B cell (primary cell): ENCODE results near the gene NHS. TPM values are rescaled to one million over a fixed set of nuclear protein-coding genes. Genes with fewer than 3 reads are reported as not detected.

Experiments used
- ATAC-seq: fragments of 200-7000 bp; cut with Tn5 transposase; one replicate; pipeline ENCODE4 v1.10.0; 2021; ENCODE audit warnings: low read depth, mild to moderate bottlenecking, moderate number of reproducible peaks, moderate library complexity
- CTCF ChIA-PET: fragments of 350-600 bp; sonication (Branson Sonifier 250); formaldehyde crosslinking; loops from one replicate; lab custom pipeline; 2021; ENCODE audit warnings: antibody characterized with exemption, inconsistent platforms; lab: Charles Lee
- POLR2A ChIA-PET: fragments of 350-600 bp; sonication (Branson Sonifier 250); formaldehyde crosslinking; loops from one replicate; lab custom pipeline; 2021; ENCODE audit warnings: antibody characterized with exemption; lab: Charles Lee
- DNase-seq: peaks from one replicate; pipeline ENCODE4 v3.0.0; 2013
- H2AFZ ChIP-seq: 2 replicates; pipeline ENCODE4 v1.6.1; 2012; ENCODE audit warnings: mild to moderate bottlenecking, low read depth, low read length; ENCODE audit not compliant: insufficient read depth, poor library complexity, severe bottlenecking
- H3K27ac ChIP-seq, 2 donors: 1 replicate in 1 of 2; 2 replicates in 1 of 2; pipeline ENCODE4 v1.5.1; 2012 to 2013; ENCODE audit warnings: low read length in 2 of 2, mild to moderate bottlenecking in 2 of 2, moderate library complexity in 1 of 2
- H3K27me3 ChIP-seq, 4 experiments: fragments of 200-600 bp in 1 of 4; sonication (generic) in 1 of 4; replicated peaks in 1 of 4; 1 replicate in 2 of 4; 2 replicates in 2 of 4; pipeline versions ENCODE4 v1.6.1 to v1.7.0; 2013 to 2016; ENCODE audit warnings: low read length in 3 of 4, mild to moderate bottlenecking in 2 of 4, mixed read lengths in 1 of 4, moderate library complexity in 1 of 4; ENCODE audit not compliant: insufficient read depth in 4 of 4, control insufficient read depth in 3 of 4; ENCODE audit errors: control extremely low read depth in 1 of 4
- H3K36me3 ChIP-seq, 2 experiments: replicated peaks in 1 of 2; 1 replicate in 1 of 2; 2 replicates in 1 of 2; pipeline versions ENCODE4 v1.6.1 to v1.7.1; 2013; ENCODE audit warnings: low read length in 1 of 2; ENCODE audit not compliant: insufficient read depth in 2 of 2, control insufficient read depth in 1 of 2; ENCODE audit errors: control extremely low read depth in 1 of 2, extremely low read depth in 1 of 2
- H3K4me1 ChIP-seq, 2 donors: fragments of 200-600 bp in 1 of 2; sonication (generic) in 1 of 2; 1 replicate in 1 of 2; 2 replicates in 1 of 2; pipeline versions ENCODE4 v1.5.1 to v1.6.1; 2013 to 2017; ENCODE audit warnings: low read length in 2 of 2; ENCODE audit not compliant: control insufficient read depth in 2 of 2, insufficient read depth in 2 of 2
- H3K4me2 ChIP-seq: replicated peaks from 2 replicates; pipeline ENCODE3; 2012; ENCODE audit warnings: mild to moderate bottlenecking, low read depth, low read length; ENCODE audit not compliant: poor library complexity, severe bottlenecking
- H3K4me3 ChIP-seq, 5 experiments: fragments of 200-600 bp in 1 of 5; sonication (generic) in 1 of 5; 1 replicate in 3 of 5; 2 replicates in 2 of 5; pipeline versions ENCODE4 v1.5.1 to v1.7.0; 2011 to 2016; ENCODE audit warnings: low read length in 4 of 5, mild to moderate bottlenecking in 4 of 5, low read depth in 2 of 5, control low read depth in 1 of 5, moderate library complexity in 1 of 5; ENCODE audit not compliant: insufficient read depth in 1 of 5; ENCODE audit errors: control extremely low read depth in 1 of 5, extremely low read depth in 1 of 5
- H3K79me2 ChIP-seq: fragments of 200-600 bp; sonication (generic); one replicate; pipeline ENCODE4 v1.6.0; 2016; ENCODE audit warnings: low read length; ENCODE audit not compliant: control insufficient read depth, insufficient read depth
- H3K9ac ChIP-seq: fragments of 200-600 bp; sonication (generic); 2 replicates; pipeline ENCODE4 v1.6.1; 2017; ENCODE audit warnings: mild to moderate bottlenecking, low read length, moderate library complexity
- H3K9me3 ChIP-seq, 3 donors: one replicate each; pipeline versions ENCODE4 v1.6.1 to v1.7.1; 2013; ENCODE audit warnings: low read length in 2 of 3; ENCODE audit not compliant: control insufficient read depth in 2 of 3, insufficient read depth in 1 of 3; ENCODE audit errors: control extremely low read depth in 1 of 3
- H4K20me1 ChIP-seq: 2 replicates; pipeline ENCODE4 v1.6.0; 2012; ENCODE audit warnings: mild to moderate bottlenecking, low read length; ENCODE audit not compliant: insufficient read depth, control insufficient read depth, poor library complexity, severe bottlenecking
- H3K27ac Mint-ChIP-seq: one replicate; pipeline ENCODE4 v1.8.0; 2021; ENCODE audit warnings: mixed read lengths
- H3K27me3 Mint-ChIP-seq: one replicate; pipeline ENCODE4 v1.8.0; 2021; ENCODE audit warnings: mixed read lengths
- H3K4me1 Mint-ChIP-seq: one replicate; pipeline ENCODE4 v1.8.0; 2021; ENCODE audit warnings: mixed read lengths
- H3K4me3 Mint-ChIP-seq: one replicate; pipeline ENCODE4 v1.8.0; 2021; ENCODE audit warnings: mixed read lengths
- H3K9me3 Mint-ChIP-seq: one replicate; pipeline ENCODE4 v1.8.0; 2022; ENCODE audit warnings: mixed read lengths; ENCODE audit not compliant: insufficient read depth
- CTCF ChIP-seq: fragments of 200-600 bp; IDR thresholded peaks from one replicate; pipeline ENCODE4 v1.8.0; 2022; ENCODE audit warnings: antibody characterized with exemption, mild to moderate bottlenecking
- EZH2 ChIP-seq: IDR thresholded peaks from 2 replicates; pipeline ENCODE4 v1.6.1; 2012; ENCODE audit warnings: borderline replicate concordance, low read depth, mild to moderate bottlenecking, moderate library complexity, low read length; ENCODE audit not compliant: insufficient read depth, poor library complexity, severe bottlenecking
- WGBS: methylation state at CpG from one replicate; pipeline ENCODE4 v1.1.5; 2013; ENCODE audit warnings: missing lambda C conversion rate; ENCODE audit not compliant: insufficient coverage; 5-methylcytosine and 5-hydroxymethylcytosine counted together
- intact Hi-C: fragments of 100-400 bp; cut with micrococcal nuclease; formaldehyde crosslinking; loops from one replicate; pipeline ENCODE4 v1.10.0; 2022
- polyA plus RNA-seq: library from polyadenylated mRNA; depleted of rRNA; stranded (reverse); fragments of >200 nt; gene quantifications from 2 replicates; pipeline ENCODE4 v1.2.3, GENCODE V29; 2012
- total RNA-seq, 2 donors: library from RNA; stranded (reverse); fragments of 120-200 nt in 1 of 2; gene quantifications; 1 replicate in 1 of 2; 2 replicates in 1 of 2; pipeline versions ENCODE4 v1.2.3 to v1.2.4, GENCODE V29; 2013 to 2022

NHS gene
- total and polyA plus RNA-seq, 2 donors (not counting 1 experiment from before 2014, with no cell fraction given): not detected

- no peaks in the 10 kb centered on the region for H3K9me3 Mint-ChIP-seq
- H3K27me3 ChIP-seq: no peaks in the 10 kb centered on the region
- no peaks in the 10 kb centered on the region for H3K4me1 Mint-ChIP-seq
- WGBS: no CpG with 5 or more reads among the region's 3 CpGs
- no peak overlapping the region for H3K4me3 Mint-ChIP-seq
- no peak for TF ChIP-seq CTCF
- no peak for TF ChIP-seq EZH2
- no peaks in the 10 kb centered on the region for H3K79me2 ChIP-seq
- H3K9me3 ChIP-seq: no peaks in the 10 kb centered on the region
- ChIA-PET POLR2A (no interaction called here), CTCF (no interaction called here)
- H3K27me3 Mint-ChIP-seq: peaks cover 3% of the 10 kb centered on the region
- H2AFZ ChIP-seq: no peak overlapping the region
- H3K36me3 ChIP-seq: no peaks in the 10 kb centered on the region
- no peak for ATAC-seq
- H3K27ac Mint-ChIP-seq: no peak overlapping the region
- DNase-seq: no peak
- H3K27ac ChIP-seq: no peak overlapping the region
- intact Hi-C loops: no loop called here
- no peaks in the 10 kb centered on the region for H4K20me1 ChIP-seq
- no peaks in the 10 kb centered on the region for H3K4me1 ChIP-seq
- H3K9ac ChIP-seq: no peak overlapping the region
- H3K4me2 ChIP-seq: no peak overlapping the region
- no peak overlapping the region for H3K4me3 ChIP-seq
Observed at GRCh38 chrX:17585006-17585405, 210.0 kb downstream of the NHS start.

DNA sequence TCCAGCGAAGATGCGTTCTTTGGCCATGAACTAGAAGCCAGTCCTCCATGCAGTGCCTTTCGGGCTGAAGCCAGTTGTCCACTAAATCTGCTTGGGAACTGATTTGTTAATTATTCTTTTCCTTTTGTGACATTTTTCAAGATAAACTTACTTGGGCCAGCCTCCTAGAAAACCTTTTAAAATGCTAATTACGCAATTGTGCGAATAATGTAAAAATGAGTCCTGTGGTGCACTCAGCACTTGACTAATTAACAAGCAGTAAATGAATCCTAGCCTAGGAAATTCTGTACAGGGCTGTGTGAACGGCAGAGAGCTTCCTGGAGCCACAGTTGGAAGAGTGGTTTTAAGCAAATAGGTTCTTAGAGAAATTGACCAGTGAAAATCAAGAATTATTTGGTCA is 212.4 kb downstream of the NHS start:
- WGBS: no CpG with 5 or more reads among the region's 6 CpGs
- H3K27me3 Mint-ChIP-seq: peaks cover 3% of the 10 kb centered on the region

More for the DNA sequence above, 212.4 kb downstream of the NHS start:
- TF ChIP-seq EZH2: no peak
- no peak for TF ChIP-seq CTCF
- H3K9me3 Mint-ChIP-seq: no peaks in the 10 kb centered on the region
- H3K4me2 ChIP-seq: no peak overlapping the region
- ATAC-seq (no peak), DNase-seq (no peak)
- no peak overlapping the region for H3K27ac Mint-ChIP-seq
- ChIA-PET POLR2A (no interaction called here), CTCF (no interaction called here)
- H4K20me1 ChIP-seq: no peaks in the 10 kb centered on the region
- intact Hi-C loops: no loop called here
- H3K4me3 ChIP-seq: no peak overlapping the region
- no peaks in the 10 kb centered on the region for H3K9me3 ChIP-seq
- H3K4me1 ChIP-seq: no peaks in the 10 kb centered on the region
- H3K36me3 ChIP-seq: no peaks in the 10 kb centered on the region
- no peak overlapping the region for H2AFZ ChIP-seq
- no peaks in the 10 kb centered on the region for H3K4me1 Mint-ChIP-seq
- no peak overlapping the region for H3K9ac ChIP-seq
- H3K4me3 Mint-ChIP-seq: no peak overlapping the region
- H3K27ac ChIP-seq: no peak overlapping the region
- H3K27me3 ChIP-seq: no peaks in the 10 kb centered on the region
- H3K79me2 ChIP-seq: no peaks in the 10 kb centered on the region
